Natural killer cell (primary cell): ENCODE data around the gene PDE9A. TPM values are rescaled to one million over a fixed set of nuclear protein-coding genes. Genes with fewer than 3 reads are reported as not detected.

ENCODE experiments used
- ATAC-seq, 3 donors: fragments of 150-1000 bp in 2 of 3; fragments of 200-7000 bp in 1 of 3; cut with Tn5 transposase; 1 replicate in 1 of 3; 2 replicates in 2 of 3; pipeline ENCODE4 v1.10.0; 2021; ENCODE audit warnings: mild to moderate bottlenecking in 2 of 3, moderate library complexity in 2 of 3
- DNase-seq, 2 donors: peaks; one replicate each; pipeline versions ENCODE4 v3.0.0 to v3.0.0-alpha.2; 2013 to 2021; ENCODE audit warnings: mixed read lengths in 1 of 2
- H3K27ac ChIP-seq: one replicate; pipeline ENCODE4 v1.5.1; 2013; ENCODE audit warnings: mild to moderate bottlenecking, low read length
- H3K27me3 ChIP-seq: one replicate; pipeline ENCODE4 v1.6.1; 2013; ENCODE audit warnings: low read length; ENCODE audit not compliant: control insufficient read depth, insufficient read depth
- H3K36me3 ChIP-seq: one replicate; pipeline ENCODE4 v1.6.1; 2013; ENCODE audit warnings: low read length; ENCODE audit not compliant: control insufficient read depth, insufficient read depth
- H3K4me1 ChIP-seq: one replicate; pipeline ENCODE4 v1.6.1; 2013; ENCODE audit warnings: low read length; ENCODE audit not compliant: control insufficient read depth, insufficient read depth
- H3K4me3 ChIP-seq: one replicate; pipeline ENCODE4 v1.5.1; 2013; ENCODE audit warnings: low read length
- H3K9me3 ChIP-seq: one replicate; pipeline ENCODE4 v1.6.1; 2013; ENCODE audit warnings: low read length; ENCODE audit not compliant: control insufficient read depth, insufficient read depth
- H3K27ac Mint-ChIP-seq, 2 donors: one replicate each; pipeline ENCODE4 v1.8.0; 2022; ENCODE audit warnings: mild to moderate bottlenecking in 2 of 2, mixed read lengths in 2 of 2, moderate library complexity in 1 of 2
- H3K27me3 Mint-ChIP-seq, 2 donors: one replicate each; pipeline ENCODE4 v1.8.0; 2022; ENCODE audit warnings: low read depth in 2 of 2, mixed read lengths in 2 of 2
- H3K36me3 Mint-ChIP-seq: one replicate; pipeline ENCODE4 v1.8.0; 2022; ENCODE audit warnings: mixed read lengths
- H3K4me1 Mint-ChIP-seq, 2 donors: one replicate each; pipeline ENCODE4 v1.8.0; 2022; ENCODE audit warnings: mixed read lengths in 2 of 2
- H3K4me3 Mint-ChIP-seq: one replicate; pipeline ENCODE4 v1.8.0; 2022; ENCODE audit warnings: mild to moderate bottlenecking, moderate library complexity, mixed read lengths
- H3K9me3 Mint-ChIP-seq, 2 donors: one replicate each; pipeline ENCODE4 v1.8.0; 2022; ENCODE audit warnings: mixed read lengths in 2 of 2
- CTCF ChIP-seq: fragments of 200-600 bp; IDR thresholded peaks from one replicate; pipeline ENCODE4 v1.8.0; 2022; ENCODE audit warnings: antibody characterized with exemption
- WGBS: methylation state at CpG from one replicate; pipeline ENCODE4 v1.1.7; 2013; ENCODE audit warnings: missing lambda C conversion rate; ENCODE audit not compliant: insufficient coverage; 5-methylcytosine and 5-hydroxymethylcytosine counted together
- intact Hi-C: fragments of 100-400 bp; cut with micrococcal nuclease; formaldehyde crosslinking; loops from one replicate; pipeline ENCODE4 v1.14.2; 2022
- total RNA-seq, 4 donors: library from RNA; stranded (reverse); fragments of 120-200 nt in 1 of 4; gene quantifications; one replicate each; pipeline versions ENCODE4 v1.2.3 to v1.2.4, GENCODE V29; 2013 to 2022

Gene PDE9A
- total RNA-seq, 3 donors from 2014 or later (not counting 1 experiment from before 2014, with no cell fraction given): 1.0 to 4.1 (median 1.2) TPM

GRCh38 chr21:42767561-42767835, 114.1 kb downstream of the PDE9A start:
- Mint-ChIP-seq H3K36me3 (no peaks in the 10 kb centered on the region), H3K9me3 (no peaks in the 10 kb centered on the region), H3K4me3 (no peak overlapping the region), H3K27me3 (no peaks in the 10 kb centered on the region), H3K4me1 (peaks cover 0 to 8% of the 10 kb centered on the region in 2 donors), H3K27ac (no peak overlapping the region)
- Histone ChIP-seq H3K9me3 (no peaks in the 10 kb centered on the region), H3K27ac (no peak overlapping the region), H3K27me3 (no peaks in the 10 kb centered on the region), H3K4me1 (no peaks in the 10 kb centered on the region), H3K4me3 (no peak overlapping the region), H3K36me3 (no peaks in the 10 kb centered on the region)
- no peak for TF ChIP-seq CTCF
- no peak for DNase-seq
- intact Hi-C loops: no loop called here
- 92% methylated on average over 8 of the region's 8 CpGs for WGBS
- no peak for ATAC-seq

- H3K27ac ChIP-seq: no peak overlapping the region
- no peaks in the 10 kb centered on the region for H3K4me1 ChIP-seq
- no peak for TF ChIP-seq CTCF
- H3K27me3 Mint-ChIP-seq: no peaks in the 10 kb centered on the region
- no peaks in the 10 kb centered on the region for H3K36me3 Mint-ChIP-seq
- H3K36me3 ChIP-seq: no peaks in the 10 kb centered on the region
- no peak overlapping the region for H3K4me3 ChIP-seq
- H3K9me3 Mint-ChIP-seq: no peaks in the 10 kb centered on the region
- DNase-seq: no peak
- no peaks in the 10 kb centered on the region for H3K9me3 ChIP-seq
- peaks cover 0 to 8% of the 10 kb centered on the region in 2 donors for H3K4me1 Mint-ChIP-seq
- WGBS: 81% methylated on average over 21 of the region's 21 CpGs
- intact Hi-C loops: no loop called here
- no peak for ATAC-seq
- no peak overlapping the region for H3K27ac Mint-ChIP-seq
- no peaks in the 10 kb centered on the region for H3K27me3 ChIP-seq
- H3K4me3 Mint-ChIP-seq: no peak overlapping the region
These were observed 115.1 kb downstream of the PDE9A start for GRCh38 chr21:42768324-42769121.

GRCh38 chr21:42769183-42769819, 115.9 kb downstream of the PDE9A start:
- TF ChIP-seq CTCF: no peak
- Histone ChIP-seq H3K36me3 (no peaks in the 10 kb centered on the region), H3K27ac (no peak overlapping the region), H3K27me3 (no peaks in the 10 kb centered on the region), H3K4me1 (no peaks in the 10 kb centered on the region), H3K4me3 (no peak overlapping the region), H3K9me3 (no peaks in the 10 kb centered on the region)
- no peak overlapping the region for H3K4me3 Mint-ChIP-seq
- ATAC-seq: no peak
- whole genome bisulfite sequencing: 87% methylated on average over 9 of the region's 9 CpGs
- no peaks in the 10 kb centered on the region for H3K9me3 Mint-ChIP-seq
- no peaks in the 10 kb centered on the region for H3K36me3 Mint-ChIP-seq
- H3K27me3 Mint-ChIP-seq: no peaks in the 10 kb centered on the region
- no peak for DNase-seq
- peaks cover 0 to 8% of the 10 kb centered on the region in 2 donors for H3K4me1 Mint-ChIP-seq
- H3K27ac Mint-ChIP-seq: no peak overlapping the region
- intact Hi-C loops: no loop called here
